Ascending aorta (tissue), 2 donors: ENCODE results near the gene DVL1. TPM values are rescaled to one million over a fixed set of nuclear protein-coding genes. Genes with fewer than 3 reads are reported as not detected.

ENCODE experiments used
- DNase-seq, 2 donors: peaks; one replicate each; pipeline ENCODE4 v3.0.0-alpha.2; 2019; ENCODE audit warnings: low spot score in 2 of 2
- H3K27ac ChIP-seq, 2 donors: fragments of 200-600 bp; sonication (generic); one replicate each; pipeline ENCODE4 v1.5.1; 2016 to 2017; ENCODE audit warnings: mild to moderate bottlenecking in 1 of 2
- H3K27me3 ChIP-seq: fragments of 200-600 bp; sonication (generic); one replicate; pipeline ENCODE4 v1.5.1; 2017
- H3K36me3 ChIP-seq, 2 donors: fragments of 200-600 bp; sonication (generic); one replicate each; pipeline ENCODE4 v1.5.1; 2016
- H3K4me1 ChIP-seq, 2 donors: fragments of 200-600 bp; sonication (generic); one replicate each; pipeline ENCODE4 v1.5.1; 2016 to 2017; ENCODE audit warnings: mild to moderate bottlenecking in 1 of 2
- H3K4me3 ChIP-seq, 2 donors: fragments of 200-600 bp; sonication (generic); one replicate each; pipeline ENCODE4 v1.5.1; 2016 to 2017; ENCODE audit warnings: mild to moderate bottlenecking in 1 of 2
- H3K9me3 ChIP-seq, 2 donors: fragments of 200-600 bp; sonication (generic); one replicate each; pipeline ENCODE4 v1.5.1; 2016
- CTCF ChIP-seq, 3 experiments: fragments of 200-600 bp in 2 of 3; fragments of 450-650 bp in 1 of 3; sonication (generic) in 2 of 3; IDR thresholded peaks; one replicate each; pipeline ENCODE4 v1.5.1; 2016 to 2019; ENCODE audit warnings: antibody characterized with exemption in 3 of 3, mild to moderate bottlenecking in 1 of 3, moderate library complexity in 1 of 3
- intact Hi-C: fragments of 100-400 bp; cut with DNase I; formaldehyde crosslinking; loops from one replicate; pipeline ENCODE4 v1.15.1; 2023
- total RNA-seq: library from RNA; depleted of rRNA; stranded (reverse); fragments of >200 nt; gene quantifications from one replicate; pipeline ENCODE4 v1.1.0, GENCODE V29; 2016

DVL1 gene
- total RNA-seq, 1 donor from 2014 or later = 66.7 TPM

GRCh38 chr1:1354271-1355247 is 5.3 kb upstream of the DVL1 start:
- peaks cover 23 to 59% of the 10 kb centered on the region in 2 donors for H3K4me1 ChIP-seq
- DNase-seq = no peak
- H3K27ac ChIP-seq = peak overlapping the region; percentile 90 to 92
- H3K36me3 ChIP-seq = peaks cover 14 to 19% of the 10 kb centered on the region in 2 donors
- peak overlapping the region; percentile 54 to 65 for H3K4me3 ChIP-seq
- no peak for TF ChIP-seq CTCF (IDR thresholded peaks at IDR 0.05)
- intact Hi-C loops = no loop called here
- H3K9me3 ChIP-seq = no peaks in the 10 kb centered on the region
- no peaks in the 10 kb centered on the region for H3K27me3 ChIP-seq

DNA sequence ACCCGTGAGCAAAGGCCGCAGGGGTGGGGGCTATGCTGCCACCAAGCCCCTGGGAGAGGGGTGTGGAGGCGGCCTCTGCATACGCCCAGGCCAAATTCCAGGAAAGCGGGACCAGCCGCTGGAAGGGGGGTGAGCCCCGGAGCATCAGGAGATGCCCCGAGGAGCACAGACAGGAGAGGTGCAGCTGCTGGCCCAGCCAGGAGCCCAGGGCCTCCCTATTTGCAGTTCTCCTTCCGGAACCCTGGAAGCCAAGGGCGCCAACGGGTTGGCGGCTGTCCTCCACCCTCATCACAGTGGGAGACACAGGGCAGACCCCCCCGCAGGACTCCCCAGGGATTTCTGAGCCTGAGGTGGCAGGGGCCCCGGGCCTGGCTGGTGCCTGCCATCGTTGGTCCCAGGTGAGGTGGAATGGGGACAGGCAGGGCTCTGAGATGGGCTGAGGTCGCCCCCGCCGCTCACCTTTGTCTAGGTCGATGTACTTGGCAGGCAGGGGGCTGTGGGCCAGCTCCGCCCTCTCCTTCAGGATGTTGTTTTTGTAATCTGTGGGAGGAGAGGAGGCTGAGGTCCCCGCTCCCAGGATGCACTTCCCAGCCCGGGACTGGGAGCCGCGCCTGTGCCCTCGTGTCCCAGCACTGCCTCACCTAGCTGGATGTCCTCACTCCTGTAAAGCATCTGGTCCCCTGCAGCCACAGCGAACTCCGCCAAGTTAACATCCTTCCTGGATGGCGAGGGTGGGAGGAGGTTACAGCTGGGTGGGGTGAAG is 4.4 kb upstream of the DVL1 start:
- H3K27ac ChIP-seq = peak overlapping the region; percentile 23 to 54

DNA sequence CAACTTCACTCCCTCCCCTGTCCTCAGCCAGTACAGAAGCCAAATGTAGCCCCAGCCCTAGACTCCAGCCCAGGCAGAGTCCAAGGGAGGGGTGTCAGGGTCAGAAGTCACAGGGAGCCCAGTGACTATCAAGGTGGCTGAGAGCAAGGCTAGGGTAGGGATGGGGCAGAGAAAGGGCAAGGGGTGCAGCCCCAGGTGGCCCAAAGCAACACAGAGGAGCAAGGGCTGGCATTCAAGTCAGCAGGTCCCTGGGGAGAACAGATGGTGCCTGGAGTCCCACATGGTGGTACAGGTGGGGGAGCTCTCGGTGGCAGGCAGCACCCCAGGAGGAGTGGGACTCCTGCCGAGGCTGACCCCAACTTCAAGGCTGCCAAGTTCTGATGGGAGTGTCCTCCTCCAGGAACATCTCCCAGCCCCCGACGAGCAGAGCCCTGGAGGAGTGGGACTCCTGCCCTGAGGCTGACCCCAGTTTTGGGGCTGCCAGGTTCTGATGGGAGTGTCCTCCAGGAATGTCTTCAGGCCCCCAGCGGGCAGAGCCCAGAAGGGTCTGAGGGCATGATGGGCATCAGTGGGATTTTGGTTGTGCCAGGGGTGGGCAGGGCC is 3.7 kb upstream of the DVL1 start:
- peaks cover 18 to 51% of the 10 kb centered on the region in 2 donors for H3K4me1 ChIP-seq

More for the DNA sequence above, 4.4 kb upstream of the DVL1 start:
- Histone ChIP-seq H3K4me3 (no peak overlapping the region), H3K4me1 (peaks cover 16 to 49% of the 10 kb centered on the region in 2 donors), H3K36me3 (peaks cover 14 to 19% of the 10 kb centered on the region in 2 donors), H3K9me3 (no peaks in the 10 kb centered on the region), H3K27me3 (no peaks in the 10 kb centered on the region)
- intact Hi-C loops = no loop called here
- no peak for DNase-seq
- no peak for TF ChIP-seq CTCF (IDR thresholded peaks at IDR 0.05)

DNA sequence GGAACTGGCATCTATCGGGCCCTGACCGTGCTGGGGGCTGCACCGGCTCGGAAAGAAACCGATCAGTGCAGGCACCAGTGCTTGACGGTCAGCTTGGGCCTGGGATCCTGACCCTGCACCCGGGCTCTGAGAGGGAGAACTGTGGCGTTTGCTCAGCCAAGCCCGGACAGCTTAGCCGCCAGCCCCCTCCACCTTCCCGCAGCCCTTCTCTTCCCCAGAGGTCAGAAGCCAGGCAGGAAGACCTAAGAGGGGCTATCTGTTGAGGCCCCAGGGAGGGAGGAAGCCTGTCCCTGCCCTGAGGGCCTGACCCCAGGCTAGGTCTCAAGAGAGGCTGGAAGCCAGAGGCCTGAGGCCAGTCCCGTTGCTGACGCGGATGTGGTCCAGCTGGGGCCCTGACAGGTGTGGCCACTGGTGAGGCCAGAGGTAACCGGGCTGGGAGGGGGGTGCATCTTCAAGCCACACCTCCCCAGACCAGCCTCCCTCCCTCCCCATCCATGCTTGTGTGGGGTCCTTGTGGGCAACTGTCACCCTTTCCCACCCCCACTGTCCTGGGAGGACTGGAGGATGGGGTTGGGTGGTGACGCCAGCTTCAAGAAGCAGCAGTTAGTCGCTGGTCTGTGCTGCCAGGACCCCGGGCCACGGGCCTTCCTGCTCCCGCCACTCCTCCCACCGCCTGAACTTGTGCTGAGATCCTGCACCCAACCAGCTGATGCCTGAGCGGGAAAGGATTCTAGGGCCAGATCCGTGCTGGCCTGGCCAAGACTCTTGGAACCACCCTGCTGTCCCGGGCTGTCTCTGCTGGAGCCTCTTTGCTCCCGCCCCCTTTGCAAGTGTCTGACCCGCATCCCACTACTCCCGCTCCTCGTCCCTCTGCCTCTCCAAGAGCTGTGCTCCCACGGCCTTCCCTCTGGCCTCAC is 2.6 kb upstream of the DVL1 start:
- Histone ChIP-seq H3K27me3 (no peaks in the 10 kb centered on the region), H3K4me3 (peak overlapping the region in 1 of 2 donors; percentile 23), H3K27ac (peak overlapping the region; percentile 54 to 69), H3K4me1 (peaks cover 18 to 62% of the 10 kb centered on the region in 2 donors), H3K9me3 (no peaks in the 10 kb centered on the region), H3K36me3 (peaks cover 14 to 19% of the 10 kb centered on the region in 2 donors)
- intact Hi-C loops = no loop called here
- no peak for TF ChIP-seq CTCF (IDR thresholded peaks at IDR 0.05)
- no peak for DNase-seq

More for the DNA sequence above, 3.7 kb upstream of the DVL1 start:
- intact Hi-C loops = no loop called here
- H3K27me3 ChIP-seq = no peaks in the 10 kb centered on the region
- TF ChIP-seq CTCF (IDR thresholded peaks at IDR 0.05) = no peak
- no peak for DNase-seq
- no peaks in the 10 kb centered on the region for H3K9me3 ChIP-seq
- H3K4me3 ChIP-seq = no peak overlapping the region
- H3K36me3 ChIP-seq = peaks cover 14 to 19% of the 10 kb centered on the region in 2 donors
- H3K27ac ChIP-seq = peak overlapping the region; percentile 23 to 54
